Panc1 (cell line): ENCODE data around the gene RABGAP1L. TPM values are rescaled to one million over a fixed set of nuclear protein-coding genes. Genes with fewer than 3 reads are reported as not detected.

Source experiments
- ATAC-seq: fragments of 200-7000 bp; cut with Tn5 transposase; 2 replicates; pipeline ENCODE4 v1.9.1; 2020; ENCODE audit warnings: mild to moderate bottlenecking, moderate library complexity
- BruUV-seq: library from RNA; stranded (reverse); fragments of 400-500 nt; replicated peaks from 2 replicates; lab custom pipeline; 2021; lab: Mats Ljungman, UMichigan
- CTCF ChIA-PET: fragments of 300-600 bp; sonication (Branson Sonifier 250); formaldehyde crosslinking; loops from one replicate; lab custom pipeline; 2022; ENCODE audit warnings: antibody characterized with exemption; lab: Charles Lee
- POLR2A ChIA-PET: fragments of 300-600 bp; sonication (Branson Sonifier 250); formaldehyde crosslinking; loops from one replicate; lab custom pipeline; 2022; ENCODE audit warnings: antibody characterized with exemption; lab: Charles Lee
- DNase-seq: peaks from one replicate; pipeline ENCODE4 v3.0.0-alpha.2; 2010; ENCODE audit warnings: low read depth, low spot score
- H3K27ac ChIP-seq: 2 replicates; pipeline ENCODE4 v1.5.1; 2011; ENCODE audit warnings: mild to moderate bottlenecking, low read length, inconsistent platforms
- H3K27me3 ChIP-seq: fragments of 200-500 bp; sonication (Bioruptor generic); 2 replicates; pipeline ENCODE4 v1.6.0; 2014; ENCODE audit warnings: low read length, inconsistent platforms; ENCODE audit not compliant: control insufficient read depth, insufficient read depth
- H3K36me3 ChIP-seq: fragments of 200-500 bp; sonication (Bioruptor generic); 2 replicates; pipeline ENCODE4 v1.5.1; 2014; ENCODE audit warnings: inconsistent platforms, mild to moderate bottlenecking, low read length, moderate library complexity; ENCODE audit not compliant: control insufficient read depth, insufficient read depth
- H3K4me1 ChIP-seq: 2 replicates; pipeline ENCODE4 v1.5.1; 2011; ENCODE audit warnings: inconsistent platforms, mild to moderate bottlenecking, low read length, moderate library complexity; ENCODE audit not compliant: control insufficient read depth, insufficient read depth
- H3K4me3 ChIP-seq, 2 experiments: 2 replicates each; pipeline ENCODE4 v1.5.1; 2011 to 2012; ENCODE audit warnings: low read depth in 2 of 2, low read length in 2 of 2, mild to moderate bottlenecking in 2 of 2, inconsistent platforms in 1 of 2, moderate library complexity in 1 of 2
- H3K9me3 ChIP-seq: fragments of 200-500 bp; sonication (Bioruptor generic); 2 replicates; pipeline ENCODE4 v1.5.1; 2014; ENCODE audit warnings: low read depth, mild to moderate bottlenecking, inconsistent platforms, low read length, moderate library complexity; ENCODE audit not compliant: control insufficient read depth, insufficient read depth
- CTCF ChIP-seq: fragments of 450-650 bp; IDR thresholded peaks from 2 replicates; pipeline ENCODE4 v1.5.1; 2017; ENCODE audit warnings: mild to moderate bottlenecking
- POLR2AphosphoS5 ChIP-seq: IDR thresholded peaks from 2 replicates; pipeline ENCODE4 v1.6.1; 2012; ENCODE audit warnings: mild to moderate bottlenecking, low read depth, low read length, moderate library complexity
- REST ChIP-seq, 2 experiments: IDR thresholded peaks; 2 replicates each; pipeline ENCODE4 v1.6.1; 2011 to 2012; ENCODE audit warnings: low read depth in 2 of 2, control low read depth in 1 of 2, low read length in 1 of 2, mild to moderate bottlenecking in 1 of 2, moderate library complexity in 1 of 2; ENCODE audit not compliant: insufficient read depth in 1 of 2
- SIN3A ChIP-seq: IDR thresholded peaks from 2 replicates; pipeline ENCODE4 v1.6.1; 2012; ENCODE audit warnings: low read depth, mild to moderate bottlenecking, low read length, moderate library complexity, borderline replicate concordance; ENCODE audit not compliant: insufficient read depth
- TCF7L2 ChIP-seq: IDR thresholded peaks from 2 replicates; pipeline ENCODE4 v1.6.1; 2011; ENCODE audit warnings: mild to moderate bottlenecking, low read depth, low read length, inconsistent platforms
- in situ Hi-C: cut with HindIII; loops from 2 replicates; pipeline ENCODE4 v1.10.0; 2016; ENCODE audit warnings: low sequenced_read_pairs, low pct_unique_long_range_greater_than_20kb
- intact Hi-C: fragments of 100-400 bp; cut with micrococcal nuclease; formaldehyde crosslinking; loops from one replicate; pipeline ENCODE4 v1.10.0; 2022; ENCODE audit not compliant: unreplicated experiment
- total RNA-seq: library from RNA; stranded (reverse); gene quantifications from one replicate; pipeline ENCODE4 v1.2.1, GENCODE V29; 2021; ENCODE audit not compliant: unreplicated experiment

RABGAP1L gene
- total RNA-seq, 1 experiment from 2014 or later, result 37.0 TPM

DNA sequence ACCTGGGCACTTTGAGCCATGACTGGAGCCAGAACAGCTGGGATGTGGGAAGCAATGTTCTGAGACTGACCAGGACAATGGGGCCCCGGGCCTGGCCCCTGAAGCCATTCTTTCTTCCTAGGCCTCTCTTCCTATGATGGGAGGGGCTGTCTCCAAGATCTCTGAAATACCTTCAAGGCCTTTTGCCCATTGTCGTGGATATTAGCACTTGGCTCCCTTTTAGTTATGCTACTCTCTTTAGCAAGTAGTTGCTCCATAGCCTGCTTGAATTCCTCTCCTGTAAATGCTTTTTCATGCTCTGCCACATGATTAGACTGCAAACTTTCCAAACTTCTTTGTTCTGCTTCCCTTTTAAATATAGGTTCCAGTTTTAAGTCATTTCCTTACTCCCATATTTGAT lies 577.5 kb downstream of the RABGAP1L start:
- intact Hi-C loops, result no loop called here
- no peak for TF ChIP-seq POLR2AphosphoS5
- TF ChIP-seq CTCF, result no peak
- no peak for TF ChIP-seq TCF7L2
- no peak for TF ChIP-seq REST (IDR thresholded peaks at IDR 0.05; ENCODE audit: insufficient read depth in 1 of 2, low read depth in 2 of 2, low read length in 1 of 2)
- TF ChIP-seq SIN3A, result no peak
- no TSS peak for BruUV-seq
- Histone ChIP-seq H3K27ac (no peak overlapping the region), H3K4me3 (no peak overlapping the region), H3K27me3 (no peaks in the 10 kb centered on the region), H3K4me1 (no peaks in the 10 kb centered on the region), H3K9me3 (no peaks in the 10 kb centered on the region), H3K36me3 (no peaks in the 10 kb centered on the region)
- DNase-seq, result no peak
- ChIA-PET POLR2A (no interaction called here), CTCF (no interaction called here)
- in situ Hi-C loops, result no loop called here
- no peak for ATAC-seq

GRCh38 chr1:174740249-174740968 lies 581.1 kb downstream of the RABGAP1L start:
- Histone ChIP-seq H3K27ac (no peak overlapping the region), H3K27me3 (no peaks in the 10 kb centered on the region), H3K36me3 (no peaks in the 10 kb centered on the region), H3K4me3 (no peak overlapping the region), H3K4me1 (no peaks in the 10 kb centered on the region), H3K9me3 (no peaks in the 10 kb centered on the region)
- intact Hi-C loops (loop anchor here (5.0 kb wide), 1 partner anchor 478 kb away; no protein-coding TSS in a partner anchor), in situ Hi-C loops (no loop called here)
- DNase-seq (no peak), ATAC-seq (no peak)
- CTCF ChIA-PET, result no interaction called here
- BruUV-seq, result no TSS peak
- TF ChIP-seq POLR2AphosphoS5 (no peak), REST (IDR thresholded peaks at IDR 0.05; ENCODE audit: insufficient read depth in 1 of 2, low read depth in 2 of 2, low read length in 1 of 2) (no peak), SIN3A (no peak), CTCF (no peak), TCF7L2 (no peak)
- POLR2A ChIA-PET, result no interaction called here
